Measurements from ENCODE around the gene FRMPD3.

DNA sequence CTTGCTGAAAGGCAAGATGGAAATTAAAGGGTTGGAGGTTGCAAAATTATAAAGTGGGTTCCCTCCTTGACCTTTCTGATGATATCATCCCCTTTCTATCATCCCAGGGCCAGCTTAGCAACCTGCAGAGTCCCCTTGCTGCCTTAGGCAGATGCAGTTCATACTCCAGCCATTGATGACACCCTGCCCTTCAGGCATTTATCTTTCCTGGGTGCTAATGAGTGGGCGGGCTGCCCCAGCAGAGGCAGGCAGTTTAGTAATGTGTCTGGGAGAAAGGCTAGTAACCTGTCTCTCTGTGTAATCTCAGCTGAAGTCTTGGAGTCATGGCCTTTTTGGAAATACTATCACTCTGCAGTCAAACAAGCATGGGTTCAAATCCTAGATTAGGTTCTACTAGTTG, 3.8 kb upstream of the FRMPD3 start:
- TF ChIP-seq EZH2 (IDR thresholded peaks at IDR 0.05; ENCODE audit: borderline replicate concordance, low read depth, low read length, poor library complexity, severe bottlenecking) = no peak
- TF ChIP-seq, protein P1, sequence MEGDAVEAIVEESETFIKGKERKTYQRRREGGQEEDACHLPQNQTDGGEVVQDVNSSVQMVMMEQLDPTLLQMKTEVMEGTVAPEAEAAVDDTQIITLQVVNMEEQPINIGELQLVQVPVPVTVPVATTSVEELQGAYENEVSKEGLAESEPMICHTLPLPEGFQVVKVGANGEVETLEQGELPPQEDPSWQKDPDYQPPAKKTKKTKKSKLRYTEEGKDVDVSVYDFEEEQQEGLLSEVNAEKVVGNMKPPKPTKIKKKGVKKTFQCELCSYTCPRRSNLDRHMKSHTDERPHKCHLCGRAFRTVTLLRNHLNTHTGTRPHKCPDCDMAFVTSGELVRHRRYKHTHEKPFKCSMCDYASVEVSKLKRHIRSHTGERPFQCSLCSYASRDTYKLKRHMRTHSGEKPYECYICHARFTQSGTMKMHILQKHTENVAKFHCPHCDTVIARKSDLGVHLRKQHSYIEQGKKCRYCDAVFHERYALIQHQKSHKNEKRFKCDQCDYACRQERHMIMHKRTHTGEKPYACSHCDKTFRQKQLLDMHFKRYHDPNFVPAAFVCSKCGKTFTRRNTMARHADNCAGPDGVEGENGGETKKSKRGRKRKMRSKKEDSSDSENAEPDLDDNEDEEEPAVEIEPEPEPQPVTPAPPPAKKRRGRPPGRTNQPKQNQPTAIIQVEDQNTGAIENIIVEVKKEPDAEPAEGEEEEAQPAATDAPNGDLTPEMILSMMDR (conservative IDR thresholded peaks at IDR 0.05; ENCODE audit: low read depth, low read length) = no peak
